B cell (primary cell): ENCODE data around the gene OPN5. TPM values are rescaled to one million over a fixed set of nuclear protein-coding genes. Genes with fewer than 3 reads are reported as not detected.

Experiments
- ATAC-seq: fragments of 200-7000 bp; cut with Tn5 transposase; one replicate; pipeline ENCODE4 v1.10.0; 2021; ENCODE audit warnings: low read depth, mild to moderate bottlenecking, moderate number of reproducible peaks, moderate library complexity
- CTCF ChIA-PET: fragments of 350-600 bp; sonication (Branson Sonifier 250); formaldehyde crosslinking; loops from one replicate; lab custom pipeline; 2021; ENCODE audit warnings: antibody characterized with exemption, inconsistent platforms; lab: Charles Lee
- POLR2A ChIA-PET: fragments of 350-600 bp; sonication (Branson Sonifier 250); formaldehyde crosslinking; loops from one replicate; lab custom pipeline; 2021; ENCODE audit warnings: antibody characterized with exemption; lab: Charles Lee
- DNase-seq: peaks from one replicate; pipeline ENCODE4 v3.0.0; 2013
- H2AFZ ChIP-seq: 2 replicates; pipeline ENCODE4 v1.6.1; 2012; ENCODE audit warnings: mild to moderate bottlenecking, low read depth, low read length; ENCODE audit not compliant: insufficient read depth, poor library complexity, severe bottlenecking
- H3K27ac ChIP-seq, 2 donors: 1 replicate in 1 of 2; 2 replicates in 1 of 2; pipeline ENCODE4 v1.5.1; 2012 to 2013; ENCODE audit warnings: low read length in 2 of 2, mild to moderate bottlenecking in 2 of 2, moderate library complexity in 1 of 2
- H3K27me3 ChIP-seq, 4 experiments: fragments of 200-600 bp in 1 of 4; sonication (generic) in 1 of 4; replicated peaks in 1 of 4; 1 replicate in 2 of 4; 2 replicates in 2 of 4; pipeline versions ENCODE4 v1.6.1 to v1.7.0; 2013 to 2016; ENCODE audit warnings: low read length in 3 of 4, mild to moderate bottlenecking in 2 of 4, mixed read lengths in 1 of 4, moderate library complexity in 1 of 4; ENCODE audit not compliant: insufficient read depth in 4 of 4, control insufficient read depth in 3 of 4; ENCODE audit errors: control extremely low read depth in 1 of 4
- H3K36me3 ChIP-seq, 2 experiments: replicated peaks in 1 of 2; 1 replicate in 1 of 2; 2 replicates in 1 of 2; pipeline versions ENCODE4 v1.6.1 to v1.7.1; 2013; ENCODE audit warnings: low read length in 1 of 2; ENCODE audit not compliant: insufficient read depth in 2 of 2, control insufficient read depth in 1 of 2; ENCODE audit errors: control extremely low read depth in 1 of 2, extremely low read depth in 1 of 2
- H3K4me1 ChIP-seq, 2 donors: fragments of 200-600 bp in 1 of 2; sonication (generic) in 1 of 2; 1 replicate in 1 of 2; 2 replicates in 1 of 2; pipeline versions ENCODE4 v1.5.1 to v1.6.1; 2013 to 2017; ENCODE audit warnings: low read length in 2 of 2; ENCODE audit not compliant: control insufficient read depth in 2 of 2, insufficient read depth in 2 of 2
- H3K4me2 ChIP-seq: replicated peaks from 2 replicates; pipeline ENCODE3; 2012; ENCODE audit warnings: mild to moderate bottlenecking, low read depth, low read length; ENCODE audit not compliant: poor library complexity, severe bottlenecking
- H3K4me3 ChIP-seq, 5 experiments: fragments of 200-600 bp in 1 of 5; sonication (generic) in 1 of 5; 1 replicate in 3 of 5; 2 replicates in 2 of 5; pipeline versions ENCODE4 v1.5.1 to v1.7.0; 2011 to 2016; ENCODE audit warnings: low read length in 4 of 5, mild to moderate bottlenecking in 4 of 5, low read depth in 2 of 5, control low read depth in 1 of 5, moderate library complexity in 1 of 5; ENCODE audit not compliant: insufficient read depth in 1 of 5; ENCODE audit errors: control extremely low read depth in 1 of 5, extremely low read depth in 1 of 5
- H3K79me2 ChIP-seq: fragments of 200-600 bp; sonication (generic); one replicate; pipeline ENCODE4 v1.6.0; 2016; ENCODE audit warnings: low read length; ENCODE audit not compliant: control insufficient read depth, insufficient read depth
- H3K9ac ChIP-seq: fragments of 200-600 bp; sonication (generic); 2 replicates; pipeline ENCODE4 v1.6.1; 2017; ENCODE audit warnings: mild to moderate bottlenecking, low read length, moderate library complexity
- H3K9me3 ChIP-seq, 3 donors: one replicate each; pipeline versions ENCODE4 v1.6.1 to v1.7.1; 2013; ENCODE audit warnings: low read length in 2 of 3; ENCODE audit not compliant: control insufficient read depth in 2 of 3, insufficient read depth in 1 of 3; ENCODE audit errors: control extremely low read depth in 1 of 3
- H4K20me1 ChIP-seq: 2 replicates; pipeline ENCODE4 v1.6.0; 2012; ENCODE audit warnings: mild to moderate bottlenecking, low read length; ENCODE audit not compliant: insufficient read depth, control insufficient read depth, poor library complexity, severe bottlenecking
- H3K27ac Mint-ChIP-seq: one replicate; pipeline ENCODE4 v1.8.0; 2021; ENCODE audit warnings: mixed read lengths
- H3K27me3 Mint-ChIP-seq: one replicate; pipeline ENCODE4 v1.8.0; 2021; ENCODE audit warnings: mixed read lengths
- H3K4me1 Mint-ChIP-seq: one replicate; pipeline ENCODE4 v1.8.0; 2021; ENCODE audit warnings: mixed read lengths
- H3K4me3 Mint-ChIP-seq: one replicate; pipeline ENCODE4 v1.8.0; 2021; ENCODE audit warnings: mixed read lengths
- H3K9me3 Mint-ChIP-seq: one replicate; pipeline ENCODE4 v1.8.0; 2022; ENCODE audit warnings: mixed read lengths; ENCODE audit not compliant: insufficient read depth
- EZH2 ChIP-seq: IDR thresholded peaks from 2 replicates; pipeline ENCODE4 v1.6.1; 2012; ENCODE audit warnings: borderline replicate concordance, low read depth, mild to moderate bottlenecking, moderate library complexity, low read length; ENCODE audit not compliant: insufficient read depth, poor library complexity, severe bottlenecking
- WGBS: methylation state at CpG from one replicate; pipeline ENCODE4 v1.1.5; 2013; ENCODE audit warnings: missing lambda C conversion rate; ENCODE audit not compliant: insufficient coverage; 5-methylcytosine and 5-hydroxymethylcytosine counted together
- intact Hi-C: fragments of 100-400 bp; cut with micrococcal nuclease; formaldehyde crosslinking; loops from one replicate; pipeline ENCODE4 v1.10.0; 2022
- polyA plus RNA-seq: library from polyadenylated mRNA; depleted of rRNA; stranded (reverse); fragments of >200 nt; gene quantifications from 2 replicates; pipeline ENCODE4 v1.2.3, GENCODE V29; 2012
- total RNA-seq, 2 donors: library from RNA; stranded (reverse); fragments of 120-200 nt in 1 of 2; gene quantifications; 1 replicate in 1 of 2; 2 replicates in 1 of 2; pipeline versions ENCODE4 v1.2.3 to v1.2.4, GENCODE V29; 2013 to 2022
- TF ChIP-seq, protein P1 (sequence below): fragments of 200-600 bp; IDR thresholded peaks from one replicate; pipeline ENCODE4 v1.8.0; 2022; ENCODE audit warnings: antibody characterized with exemption, mild to moderate bottlenecking

Gene OPN5
- total and polyA plus RNA-seq, 2 donors (not counting 1 experiment from before 2014, with no cell fraction given): not detected

- H2AFZ ChIP-seq: no peak overlapping the region
- ChIA-PET CTCF (no interaction called here), POLR2A (no interaction called here)
- no peak overlapping the region for H3K4me2 ChIP-seq
- H3K27me3 Mint-ChIP-seq: peaks cover 14% of the 10 kb centered on the region
- H3K4me3 Mint-ChIP-seq: no peak overlapping the region
- H3K27me3 ChIP-seq: peaks cover 0 to 4% (median 0%) of the 10 kb centered on the region in 4 experiments
- no peaks in the 10 kb centered on the region for H4K20me1 ChIP-seq
- no peaks in the 10 kb centered on the region for H3K9me3 Mint-ChIP-seq
- no peak for TF ChIP-seq EZH2
- TF ChIP-seq, protein P1, sequence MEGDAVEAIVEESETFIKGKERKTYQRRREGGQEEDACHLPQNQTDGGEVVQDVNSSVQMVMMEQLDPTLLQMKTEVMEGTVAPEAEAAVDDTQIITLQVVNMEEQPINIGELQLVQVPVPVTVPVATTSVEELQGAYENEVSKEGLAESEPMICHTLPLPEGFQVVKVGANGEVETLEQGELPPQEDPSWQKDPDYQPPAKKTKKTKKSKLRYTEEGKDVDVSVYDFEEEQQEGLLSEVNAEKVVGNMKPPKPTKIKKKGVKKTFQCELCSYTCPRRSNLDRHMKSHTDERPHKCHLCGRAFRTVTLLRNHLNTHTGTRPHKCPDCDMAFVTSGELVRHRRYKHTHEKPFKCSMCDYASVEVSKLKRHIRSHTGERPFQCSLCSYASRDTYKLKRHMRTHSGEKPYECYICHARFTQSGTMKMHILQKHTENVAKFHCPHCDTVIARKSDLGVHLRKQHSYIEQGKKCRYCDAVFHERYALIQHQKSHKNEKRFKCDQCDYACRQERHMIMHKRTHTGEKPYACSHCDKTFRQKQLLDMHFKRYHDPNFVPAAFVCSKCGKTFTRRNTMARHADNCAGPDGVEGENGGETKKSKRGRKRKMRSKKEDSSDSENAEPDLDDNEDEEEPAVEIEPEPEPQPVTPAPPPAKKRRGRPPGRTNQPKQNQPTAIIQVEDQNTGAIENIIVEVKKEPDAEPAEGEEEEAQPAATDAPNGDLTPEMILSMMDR: no peak
- DNase-seq: no peak
- no peaks in the 10 kb centered on the region for H3K4me1 Mint-ChIP-seq
- no peak overlapping the region for H3K27ac ChIP-seq
- no peak for ATAC-seq
- H3K4me3 ChIP-seq: no peak overlapping the region
- H3K9me3 ChIP-seq: no peaks in the 10 kb centered on the region
- no peaks in the 10 kb centered on the region for H3K79me2 ChIP-seq
- H3K27ac Mint-ChIP-seq: no peak overlapping the region
- no peaks in the 10 kb centered on the region for H3K4me1 ChIP-seq
- H3K36me3 ChIP-seq: no peaks in the 10 kb centered on the region
- intact Hi-C loops: no loop called here
- no CpG with 5 or more reads among the region's 3 CpGs for WGBS
- no peak overlapping the region for H3K9ac ChIP-seq
Measured at GRCh38 chr6:47819461-47819860, 37.6 kb downstream of the OPN5 start.

DNA sequence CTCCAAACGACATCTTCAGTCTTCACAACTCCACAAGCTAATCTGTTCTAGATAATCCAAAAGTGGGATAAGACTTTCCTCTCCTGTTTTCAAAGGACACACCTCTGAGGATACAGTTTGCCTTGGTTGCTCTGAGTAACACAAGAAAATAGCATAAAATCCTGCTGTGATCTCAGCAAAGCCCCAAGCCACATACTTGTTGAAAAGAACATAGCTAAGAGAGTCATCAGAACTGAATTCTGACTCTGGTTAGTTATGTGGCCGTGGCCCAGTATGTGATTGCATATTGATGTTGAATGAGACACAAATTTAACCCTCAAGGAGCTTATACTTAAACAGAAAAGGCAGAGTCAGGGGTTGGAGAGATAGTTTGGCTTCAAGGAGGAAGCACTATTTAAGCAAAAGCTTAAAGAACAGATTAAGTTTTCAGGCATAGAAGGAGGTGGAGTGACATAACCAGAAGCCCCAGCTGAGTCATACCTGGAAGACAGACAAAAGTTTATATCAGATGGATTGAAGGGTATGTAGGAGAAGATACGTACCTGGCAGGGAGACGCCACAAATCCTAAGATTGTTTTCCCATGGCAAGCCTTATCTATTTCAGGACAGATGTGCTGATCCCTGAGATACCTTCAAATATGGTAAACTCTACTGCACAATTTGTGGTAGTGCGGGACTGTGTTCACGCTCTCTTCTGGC, 41.2 kb downstream of the OPN5 start:
- intact Hi-C loops: no loop called here
- ChIA-PET POLR2A (no interaction called here), CTCF (no interaction called here)
- Histone ChIP-seq H3K4me1 (no peaks in the 10 kb centered on the region), H3K4me2 (no peak overlapping the region), H3K27me3 (no peaks in the 10 kb centered on the region), H2AFZ (no peak overlapping the region), H4K20me1 (no peaks in the 10 kb centered on the region), H3K79me2 (no peaks in the 10 kb centered on the region), H3K36me3 (no peaks in the 10 kb centered on the region), H3K4me3 (no peak overlapping the region), H3K9ac (no peak overlapping the region), H3K9me3 (no peaks in the 10 kb centered on the region), H3K27ac (no peak overlapping the region)
- Mint-ChIP-seq H3K4me1 (no peaks in the 10 kb centered on the region), H3K4me3 (no peak overlapping the region), H3K27ac (no peak overlapping the region), H3K27me3 (peaks cover 5% of the 10 kb centered on the region), H3K9me3 (no peaks in the 10 kb centered on the region)
- 100% methylated on average over 2 of the region's 6 CpGs for WGBS
- DNase-seq: no peak
- TF ChIP-seq, protein P1: no peak
- TF ChIP-seq EZH2: no peak
- no peak for ATAC-seq
